ENCODE results near the gene MUC6. TPM values are rescaled to one million over a fixed set of nuclear protein-coding genes. Genes with fewer than 3 reads are reported as not detected.

The MUC6 gene
- total and polyA plus RNA-seq, 9 of the 15 experiments (the other 6 are each of a cell fraction or from before 2014, with no cell fraction given), result not detected

DNA sequence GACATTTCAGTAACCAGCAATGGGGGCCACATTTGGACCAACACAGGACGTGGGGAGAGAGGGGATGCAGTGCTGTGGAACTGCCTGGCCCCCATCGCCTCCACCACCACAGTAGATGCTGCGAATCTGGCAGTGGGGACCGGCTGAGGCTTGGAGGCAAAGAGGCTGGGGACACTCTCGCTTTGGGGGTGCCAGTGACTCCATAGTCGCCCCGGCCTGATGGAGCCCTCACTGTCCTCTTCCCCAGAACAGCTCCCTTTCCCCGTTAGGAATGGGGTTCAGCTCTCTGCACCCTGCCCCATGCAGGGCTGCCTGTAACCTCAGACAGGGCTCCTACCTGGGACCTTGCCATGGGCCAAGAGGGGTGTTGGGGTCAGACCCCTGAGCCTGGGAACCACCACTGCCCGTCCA, 36.3 kb upstream of the MUC6 start:
- Histone ChIP-seq H3K4me1 (replicated peaks in 1 of 2; ENCODE audit: control insufficient read depth in 2 of 2, insufficient read depth in 2 of 2, low read length in 2 of 2) (peaks cover 0 to 19% of the 10 kb centered on the region in 2 experiments; a peak in 3 of 5 replicates), H3K4me2 (ENCODE audit: insufficient read depth, low read length) (no peak overlapping the region), H2AFZ (ENCODE audit: low read depth, low read length) (no peak overlapping the region), H3K27me3 (ENCODE audit: control insufficient read depth in 2 of 2, insufficient read depth in 2 of 2, low read length in 2 of 2) (peaks cover 3 to 28% of the 10 kb centered on the region in 2 experiments; a peak in 4 of 5 replicates), H3K9me3 (replicated peaks; ENCODE audit: control insufficient read depth, insufficient read depth, low read depth, low read length) (no peaks in the 10 kb centered on the region), H3K79me2 (ENCODE audit: control insufficient read depth, insufficient read depth, low read length) (no peaks in the 10 kb centered on the region), H4K20me1 (replicated peaks; ENCODE audit: control insufficient read depth, insufficient read depth, low read length) (peaks cover 8% of the 10 kb centered on the region; the same call in 1 of the 2 replicates), H3K36me3 (ENCODE audit: control insufficient read depth, insufficient read depth, low read length) (no peaks in the 10 kb centered on the region), H3K9ac (ENCODE audit: insufficient read depth in 1 of 2, low read depth in 2 of 2, low read length in 2 of 2) (no peak overlapping the region), H3K4me3 (no peak overlapping the region), H3K9me1 (ENCODE audit: control insufficient read depth, insufficient read depth, low read length) (no peaks in the 10 kb centered on the region), H3K27ac (ENCODE audit: extremely low read depth, low read depth, low read length) (no peak overlapping the region)
- TF ChIP-seq, protein P1, sequence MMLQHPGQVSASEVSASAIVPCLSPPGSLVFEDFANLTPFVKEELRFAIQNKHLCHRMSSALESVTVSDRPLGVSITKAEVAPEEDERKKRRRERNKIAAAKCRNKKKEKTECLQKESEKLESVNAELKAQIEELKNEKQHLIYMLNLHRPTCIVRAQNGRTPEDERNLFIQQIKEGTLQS (IDR thresholded peaks at IDR 0.05), result no peak
- TF ChIP-seq, protein P1 (CRISPR knock-in tag; conservative IDR thresholded peaks at IDR 0.05), result no peak
- TF ChIP-seq, protein P2, sequence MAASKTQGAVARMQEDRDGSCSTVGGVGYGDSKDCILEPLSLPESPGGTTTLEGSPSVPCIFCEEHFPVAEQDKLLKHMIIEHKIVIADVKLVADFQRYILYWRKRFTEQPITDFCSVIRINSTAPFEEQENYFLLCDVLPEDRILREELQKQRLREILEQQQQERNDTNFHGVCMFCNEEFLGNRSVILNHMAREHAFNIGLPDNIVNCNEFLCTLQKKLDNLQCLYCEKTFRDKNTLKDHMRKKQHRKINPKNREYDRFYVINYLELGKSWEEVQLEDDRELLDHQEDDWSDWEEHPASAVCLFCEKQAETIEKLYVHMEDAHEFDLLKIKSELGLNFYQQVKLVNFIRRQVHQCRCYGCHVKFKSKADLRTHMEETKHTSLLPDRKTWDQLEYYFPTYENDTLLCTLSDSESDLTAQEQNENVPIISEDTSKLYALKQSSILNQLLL (CRISPR knock-in tag; IDR thresholded peaks at IDR 0.05; ENCODE audit: borderline replicate concordance), result no peak
- TF ChIP-seq DIDO1 (tag; IDR thresholded peaks at IDR 0.05; ENCODE audit: low read depth), result no peak
- TF ChIP-seq MBD2 (IDR thresholded peaks at IDR 0.05; ENCODE audit: borderline replicate concordance, low read depth), result no peak
- no peak for TF ChIP-seq ZNF444 (CRISPR knock-in tag; IDR thresholded peaks at IDR 0.05)
- no peak for TF ChIP-seq ARNT (IDR thresholded peaks at IDR 0.05)
- TF ChIP-seq EHMT2 (IDR thresholded peaks at IDR 0.05), result no peak
- no peak for TF ChIP-seq ZNF133 (CRISPR knock-in tag; IDR thresholded peaks at IDR 0.05)
- TF ChIP-seq CBX8 (IDR thresholded peaks at IDR 0.05; ENCODE audit: borderline replicate concordance, extremely low read depth, low read depth, low read length, poor library complexity, severe bottlenecking), result no peak
- no peak for TF ChIP-seq PHB2 (IDR thresholded peaks at IDR 0.05; ENCODE audit: low read depth)
- TF ChIP-seq ZC3H4 (CRISPR knock-in tag; IDR thresholded peaks at IDR 0.05; ENCODE audit: borderline replicate concordance), result no peak
- TF ChIP-seq YBX1 (IDR thresholded peaks at IDR 0.05), result no peak
- intact Hi-C loops (cut with micrococcal nuclease) (no loop called here), in situ Hi-C loops (cut with MboI) (no loop called here)
- POLR2A ChIA-PET, result interaction anchor here (0.6 kb wide), 2 partner anchors 34 to 300 kb away, joined by 3 read pairs; no protein-coding TSS in a partner anchor
- no TSS peak for BruUV-seq (replicated peaks)
- WGBS (ENCODE audit: insufficient coverage, low coverage, missing lambda C conversion rate), result 2% methylated on average over 9 of the region's 9 CpGs
- FAIRE-seq, result no peak
- CTCF ChIA-PET (ENCODE audit: low intra/inter-chr PET ratio), result no interaction called here
- no peak for DNase-seq (ENCODE audit: extremely low read depth in 1 of 4, low spot score in 3 of 4)
- no peak for ATAC-seq

All from K562 (cell line).